Panc1 (cell line): ENCODE data around the gene MOB2. TPM values are rescaled to one million over a fixed set of nuclear protein-coding genes. Genes with fewer than 3 reads are reported as not detected.

Experiments
- ATAC-seq: fragments of 200-7000 bp; cut with Tn5 transposase; 2 replicates; pipeline ENCODE4 v1.9.1; 2020; ENCODE audit warnings: mild to moderate bottlenecking, moderate library complexity
- BruUV-seq: library from RNA; stranded (reverse); fragments of 400-500 nt; replicated peaks from 2 replicates; lab custom pipeline; 2021; lab: Mats Ljungman, UMichigan
- CTCF ChIA-PET: fragments of 300-600 bp; sonication (Branson Sonifier 250); formaldehyde crosslinking; loops from one replicate; lab custom pipeline; 2022; ENCODE audit warnings: antibody characterized with exemption; lab: Charles Lee
- POLR2A ChIA-PET: fragments of 300-600 bp; sonication (Branson Sonifier 250); formaldehyde crosslinking; loops from one replicate; lab custom pipeline; 2022; ENCODE audit warnings: antibody characterized with exemption; lab: Charles Lee
- DNase-seq: peaks from one replicate; pipeline ENCODE4 v3.0.0-alpha.2; 2010; ENCODE audit warnings: low read depth, low spot score
- H3K27ac ChIP-seq: 2 replicates; pipeline ENCODE4 v1.5.1; 2011; ENCODE audit warnings: mild to moderate bottlenecking, low read length, inconsistent platforms
- H3K27me3 ChIP-seq: fragments of 200-500 bp; sonication (Bioruptor generic); 2 replicates; pipeline ENCODE4 v1.6.0; 2014; ENCODE audit warnings: low read length, inconsistent platforms; ENCODE audit not compliant: control insufficient read depth, insufficient read depth
- H3K36me3 ChIP-seq: fragments of 200-500 bp; sonication (Bioruptor generic); 2 replicates; pipeline ENCODE4 v1.5.1; 2014; ENCODE audit warnings: inconsistent platforms, mild to moderate bottlenecking, low read length, moderate library complexity; ENCODE audit not compliant: control insufficient read depth, insufficient read depth
- H3K4me1 ChIP-seq: 2 replicates; pipeline ENCODE4 v1.5.1; 2011; ENCODE audit warnings: inconsistent platforms, mild to moderate bottlenecking, low read length, moderate library complexity; ENCODE audit not compliant: control insufficient read depth, insufficient read depth
- H3K4me3 ChIP-seq, 2 experiments: 2 replicates each; pipeline ENCODE4 v1.5.1; 2011 to 2012; ENCODE audit warnings: low read depth in 2 of 2, low read length in 2 of 2, mild to moderate bottlenecking in 2 of 2, inconsistent platforms in 1 of 2, moderate library complexity in 1 of 2
- H3K9me3 ChIP-seq: fragments of 200-500 bp; sonication (Bioruptor generic); 2 replicates; pipeline ENCODE4 v1.5.1; 2014; ENCODE audit warnings: low read depth, mild to moderate bottlenecking, inconsistent platforms, low read length, moderate library complexity; ENCODE audit not compliant: control insufficient read depth, insufficient read depth
- POLR2AphosphoS5 ChIP-seq: IDR thresholded peaks from 2 replicates; pipeline ENCODE4 v1.6.1; 2012; ENCODE audit warnings: mild to moderate bottlenecking, low read depth, low read length, moderate library complexity
- SIN3A ChIP-seq: IDR thresholded peaks from 2 replicates; pipeline ENCODE4 v1.6.1; 2012; ENCODE audit warnings: low read depth, mild to moderate bottlenecking, low read length, moderate library complexity, borderline replicate concordance; ENCODE audit not compliant: insufficient read depth
- TCF7L2 ChIP-seq: IDR thresholded peaks from 2 replicates; pipeline ENCODE4 v1.6.1; 2011; ENCODE audit warnings: mild to moderate bottlenecking, low read depth, low read length, inconsistent platforms
- in situ Hi-C: cut with HindIII; loops from 2 replicates; pipeline ENCODE4 v1.10.0; 2016; ENCODE audit warnings: low sequenced_read_pairs, low pct_unique_long_range_greater_than_20kb
- intact Hi-C: fragments of 100-400 bp; cut with micrococcal nuclease; formaldehyde crosslinking; loops from one replicate; pipeline ENCODE4 v1.10.0; 2022; ENCODE audit not compliant: unreplicated experiment
- total RNA-seq: library from RNA; stranded (reverse); gene quantifications from one replicate; pipeline ENCODE4 v1.2.1, GENCODE V29; 2021; ENCODE audit not compliant: unreplicated experiment
- TF ChIP-seq, protein P1 (sequence below): fragments of 450-650 bp; IDR thresholded peaks from 2 replicates; pipeline ENCODE4 v1.5.1; 2017; ENCODE audit warnings: mild to moderate bottlenecking
- TF ChIP-seq, protein P2 (sequence below), 2 experiments: IDR thresholded peaks; 2 replicates each; pipeline ENCODE4 v1.6.1; 2011 to 2012; ENCODE audit warnings: low read depth in 2 of 2, control low read depth in 1 of 2, low read length in 1 of 2, mild to moderate bottlenecking in 1 of 2, moderate library complexity in 1 of 2; ENCODE audit not compliant: insufficient read depth in 1 of 2

Gene MOB2
- total RNA-seq, 1 experiment from 2014 or later, result 51.2 TPM

GRCh38 chr11:1481861-1482441 lies 4.6 kb downstream of the MOB2 start:
- POLR2A ChIA-PET, result interaction anchor here (0.7 kb wide), 1 partner anchor 12 kb away, joined by 4 read pairs; no protein-coding TSS in a partner anchor
- H3K27ac ChIP-seq, result no peak overlapping the region
- ATAC-seq (no peak), DNase-seq (no peak)
- H3K27me3 ChIP-seq, result no peaks in the 10 kb centered on the region
- no peaks in the 10 kb centered on the region for H3K9me3 ChIP-seq
- TF ChIP-seq, protein P1, sequence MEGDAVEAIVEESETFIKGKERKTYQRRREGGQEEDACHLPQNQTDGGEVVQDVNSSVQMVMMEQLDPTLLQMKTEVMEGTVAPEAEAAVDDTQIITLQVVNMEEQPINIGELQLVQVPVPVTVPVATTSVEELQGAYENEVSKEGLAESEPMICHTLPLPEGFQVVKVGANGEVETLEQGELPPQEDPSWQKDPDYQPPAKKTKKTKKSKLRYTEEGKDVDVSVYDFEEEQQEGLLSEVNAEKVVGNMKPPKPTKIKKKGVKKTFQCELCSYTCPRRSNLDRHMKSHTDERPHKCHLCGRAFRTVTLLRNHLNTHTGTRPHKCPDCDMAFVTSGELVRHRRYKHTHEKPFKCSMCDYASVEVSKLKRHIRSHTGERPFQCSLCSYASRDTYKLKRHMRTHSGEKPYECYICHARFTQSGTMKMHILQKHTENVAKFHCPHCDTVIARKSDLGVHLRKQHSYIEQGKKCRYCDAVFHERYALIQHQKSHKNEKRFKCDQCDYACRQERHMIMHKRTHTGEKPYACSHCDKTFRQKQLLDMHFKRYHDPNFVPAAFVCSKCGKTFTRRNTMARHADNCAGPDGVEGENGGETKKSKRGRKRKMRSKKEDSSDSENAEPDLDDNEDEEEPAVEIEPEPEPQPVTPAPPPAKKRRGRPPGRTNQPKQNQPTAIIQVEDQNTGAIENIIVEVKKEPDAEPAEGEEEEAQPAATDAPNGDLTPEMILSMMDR, result no peak
- TF ChIP-seq TCF7L2 (no peak), POLR2AphosphoS5 (no peak), SIN3A (no peak)
- TF ChIP-seq, protein P2, sequence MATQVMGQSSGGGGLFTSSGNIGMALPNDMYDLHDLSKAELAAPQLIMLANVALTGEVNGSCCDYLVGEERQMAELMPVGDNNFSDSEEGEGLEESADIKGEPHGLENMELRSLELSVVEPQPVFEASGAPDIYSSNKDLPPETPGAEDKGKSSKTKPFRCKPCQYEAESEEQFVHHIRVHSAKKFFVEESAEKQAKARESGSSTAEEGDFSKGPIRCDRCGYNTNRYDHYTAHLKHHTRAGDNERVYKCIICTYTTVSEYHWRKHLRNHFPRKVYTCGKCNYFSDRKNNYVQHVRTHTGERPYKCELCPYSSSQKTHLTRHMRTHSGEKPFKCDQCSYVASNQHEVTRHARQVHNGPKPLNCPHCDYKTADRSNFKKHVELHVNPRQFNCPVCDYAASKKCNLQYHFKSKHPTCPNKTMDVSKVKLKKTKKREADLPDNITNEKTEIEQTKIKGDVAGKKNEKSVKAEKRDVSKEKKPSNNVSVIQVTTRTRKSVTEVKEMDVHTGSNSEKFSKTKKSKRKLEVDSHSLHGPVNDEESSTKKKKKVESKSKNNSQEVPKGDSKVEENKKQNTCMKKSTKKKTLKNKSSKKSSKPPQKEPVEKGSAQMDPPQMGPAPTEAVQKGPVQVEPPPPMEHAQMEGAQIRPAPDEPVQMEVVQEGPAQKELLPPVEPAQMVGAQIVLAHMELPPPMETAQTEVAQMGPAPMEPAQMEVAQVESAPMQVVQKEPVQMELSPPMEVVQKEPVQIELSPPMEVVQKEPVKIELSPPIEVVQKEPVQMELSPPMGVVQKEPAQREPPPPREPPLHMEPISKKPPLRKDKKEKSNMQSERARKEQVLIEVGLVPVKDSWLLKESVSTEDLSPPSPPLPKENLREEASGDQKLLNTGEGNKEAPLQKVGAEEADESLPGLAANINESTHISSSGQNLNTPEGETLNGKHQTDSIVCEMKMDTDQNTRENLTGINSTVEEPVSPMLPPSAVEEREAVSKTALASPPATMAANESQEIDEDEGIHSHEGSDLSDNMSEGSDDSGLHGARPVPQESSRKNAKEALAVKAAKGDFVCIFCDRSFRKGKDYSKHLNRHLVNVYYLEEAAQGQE (IDR thresholded peaks at IDR 0.05; ENCODE audit: insufficient read depth in 1 of 2, low read depth in 2 of 2, low read length in 1 of 2), result no peak
- CTCF ChIA-PET, result interaction anchor here (0.6 to 1.1 kb wide), 2 partner anchors 25 to 113 kb away, joined by 3 to 4 read pairs; no protein-coding TSS in a partner anchor
- H3K4me1 ChIP-seq, result peaks cover 17% of the 10 kb centered on the region
- in situ Hi-C loops, result no loop called here
- intact Hi-C loops, result no loop called here
- BruUV-seq, result no TSS peak
- no peaks in the 10 kb centered on the region for H3K36me3 ChIP-seq
- no peak overlapping the region for H3K4me3 ChIP-seq

GRCh38 chr11:1481483-1481825 lies 5.1 kb downstream of the MOB2 start:
- H3K4me1 ChIP-seq, result peaks cover 14% of the 10 kb centered on the region
- ChIA-PET CTCF (interaction anchor here (1.1 kb wide), 1 partner anchor 114 kb away, joined by 3 read pairs; no protein-coding TSS in a partner anchor), POLR2A (interaction anchor here (0.7 kb wide), 1 partner anchor 13 kb away, joined by 4 read pairs; no protein-coding TSS in a partner anchor)
- ATAC-seq, result no peak
- no peaks in the 10 kb centered on the region for H3K27me3 ChIP-seq
- intact Hi-C loops, result no loop called here
- no peaks in the 10 kb centered on the region for H3K9me3 ChIP-seq
- no peak overlapping the region for H3K4me3 ChIP-seq
- BruUV-seq, result no TSS peak
- H3K27ac ChIP-seq, result no peak overlapping the region
- in situ Hi-C loops, result no loop called here
- no peaks in the 10 kb centered on the region for H3K36me3 ChIP-seq
- no peak for DNase-seq
- TF ChIP-seq, protein P1, result no peak
- TF ChIP-seq, protein P2 (IDR thresholded peaks at IDR 0.05; ENCODE audit: insufficient read depth in 1 of 2, low read depth in 2 of 2, low read length in 1 of 2), result no peak
